HL-60 (cell line): ENCODE data around the gene ANKRD23.

Source experiments
- DNase-seq, 2 experiments: peaks; one replicate each; pipeline ENCODE4 v3.0.0-alpha.2; 2010 to 2020; ENCODE audit warnings: low read depth in 1 of 2, low spot score in 1 of 2
- H3K27ac ChIP-seq: fragments of 250-450 bp; sonication (Bioruptor Pico); replicated peaks from 2 replicates; pipeline ENCODE4 v1.5.1; 2020; ENCODE audit warnings: mild to moderate bottlenecking, moderate library complexity
- H3K27me3 ChIP-seq: fragments of 250-450 bp; sonication (Bioruptor Pico); 2 replicates; pipeline ENCODE4 v1.5.1; 2021; ENCODE audit warnings: mild to moderate bottlenecking, moderate library complexity; ENCODE audit not compliant: insufficient read depth, poor library complexity, severe bottlenecking
- H3K4me3 ChIP-seq: replicated peaks from 2 replicates; pipeline ENCODE4 v1.5.1; 2011; ENCODE audit warnings: mild to moderate bottlenecking, control low read depth, low read length; ENCODE audit not compliant: insufficient read depth
- GABPA ChIP-seq: IDR thresholded peaks from 2 replicates; pipeline ENCODE4 v1.6.1; 2012; ENCODE audit warnings: low read depth
- POLR2AphosphoS5 ChIP-seq: IDR thresholded peaks from 2 replicates; pipeline ENCODE4 v1.6.1; 2012; ENCODE audit warnings: low read depth
- SPI1 ChIP-seq: IDR thresholded peaks from 2 replicates; pipeline ENCODE4 v1.6.1; 2012; ENCODE audit warnings: low read depth, mild to moderate bottlenecking, borderline replicate concordance
- TF ChIP-seq, protein P1 (sequence below): IDR thresholded peaks from 2 replicates; pipeline ENCODE4 v1.6.1; 2012; ENCODE audit warnings: low read depth; ENCODE audit not compliant: insufficient replicate concordance
- TF ChIP-seq, protein P2 (sequence below): IDR thresholded peaks from one replicate; pipeline ENCODE4 v1.5.1; 2011; ENCODE audit warnings: low read length, control low read depth, inconsistent platforms; ENCODE audit not compliant: insufficient read depth

ANKRD23 gene

DNA sequence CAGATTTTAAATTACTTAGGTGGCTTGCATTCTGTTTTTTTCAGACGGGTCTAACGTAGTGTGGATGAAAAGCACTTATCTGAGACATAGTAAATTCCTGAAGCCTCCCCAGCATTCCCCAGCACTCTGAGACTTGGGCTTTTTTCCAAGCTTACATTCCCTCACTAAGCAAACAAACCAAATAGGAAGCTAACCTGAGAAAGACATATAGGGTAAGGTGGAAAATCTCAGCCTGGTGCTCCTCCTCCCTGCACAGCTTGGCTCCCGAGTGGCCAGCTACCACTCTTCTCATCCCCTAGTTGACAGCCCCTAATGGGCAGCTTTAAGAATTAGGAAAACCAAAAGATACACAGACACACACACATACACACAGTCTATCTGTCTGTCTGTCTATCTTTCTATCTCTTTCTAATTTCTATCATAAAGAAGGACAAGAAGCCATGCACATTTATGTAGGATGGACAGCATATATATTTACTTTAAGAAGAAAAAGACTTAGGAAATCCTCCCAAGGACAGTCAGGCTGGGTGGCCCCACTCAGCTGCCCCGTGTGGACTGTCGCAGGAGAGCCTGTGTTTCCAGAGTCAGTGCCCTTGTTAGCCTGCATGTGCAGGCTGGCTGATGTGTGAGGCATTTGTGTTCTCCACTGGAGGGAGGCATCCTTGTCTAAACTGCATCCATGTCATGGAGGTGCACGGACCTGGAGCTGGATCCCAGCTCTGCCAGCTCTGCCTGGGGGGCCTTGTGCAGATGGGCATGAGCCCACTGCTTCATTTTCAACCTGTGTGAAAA lies 19.5 kb downstream of the ANKRD23 start:
- Histone ChIP-seq H3K4me3 (no peak overlapping the region), H3K27me3 (no peaks in the 10 kb centered on the region), H3K27ac (no peak overlapping the region)
- DNase-seq = no peak
- TF ChIP-seq GABPA (no peak), SPI1 (no peak), POLR2AphosphoS5 (no peak)
- TF ChIP-seq, protein P1, sequence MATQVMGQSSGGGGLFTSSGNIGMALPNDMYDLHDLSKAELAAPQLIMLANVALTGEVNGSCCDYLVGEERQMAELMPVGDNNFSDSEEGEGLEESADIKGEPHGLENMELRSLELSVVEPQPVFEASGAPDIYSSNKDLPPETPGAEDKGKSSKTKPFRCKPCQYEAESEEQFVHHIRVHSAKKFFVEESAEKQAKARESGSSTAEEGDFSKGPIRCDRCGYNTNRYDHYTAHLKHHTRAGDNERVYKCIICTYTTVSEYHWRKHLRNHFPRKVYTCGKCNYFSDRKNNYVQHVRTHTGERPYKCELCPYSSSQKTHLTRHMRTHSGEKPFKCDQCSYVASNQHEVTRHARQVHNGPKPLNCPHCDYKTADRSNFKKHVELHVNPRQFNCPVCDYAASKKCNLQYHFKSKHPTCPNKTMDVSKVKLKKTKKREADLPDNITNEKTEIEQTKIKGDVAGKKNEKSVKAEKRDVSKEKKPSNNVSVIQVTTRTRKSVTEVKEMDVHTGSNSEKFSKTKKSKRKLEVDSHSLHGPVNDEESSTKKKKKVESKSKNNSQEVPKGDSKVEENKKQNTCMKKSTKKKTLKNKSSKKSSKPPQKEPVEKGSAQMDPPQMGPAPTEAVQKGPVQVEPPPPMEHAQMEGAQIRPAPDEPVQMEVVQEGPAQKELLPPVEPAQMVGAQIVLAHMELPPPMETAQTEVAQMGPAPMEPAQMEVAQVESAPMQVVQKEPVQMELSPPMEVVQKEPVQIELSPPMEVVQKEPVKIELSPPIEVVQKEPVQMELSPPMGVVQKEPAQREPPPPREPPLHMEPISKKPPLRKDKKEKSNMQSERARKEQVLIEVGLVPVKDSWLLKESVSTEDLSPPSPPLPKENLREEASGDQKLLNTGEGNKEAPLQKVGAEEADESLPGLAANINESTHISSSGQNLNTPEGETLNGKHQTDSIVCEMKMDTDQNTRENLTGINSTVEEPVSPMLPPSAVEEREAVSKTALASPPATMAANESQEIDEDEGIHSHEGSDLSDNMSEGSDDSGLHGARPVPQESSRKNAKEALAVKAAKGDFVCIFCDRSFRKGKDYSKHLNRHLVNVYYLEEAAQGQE = no peak
- TF ChIP-seq, protein P2, sequence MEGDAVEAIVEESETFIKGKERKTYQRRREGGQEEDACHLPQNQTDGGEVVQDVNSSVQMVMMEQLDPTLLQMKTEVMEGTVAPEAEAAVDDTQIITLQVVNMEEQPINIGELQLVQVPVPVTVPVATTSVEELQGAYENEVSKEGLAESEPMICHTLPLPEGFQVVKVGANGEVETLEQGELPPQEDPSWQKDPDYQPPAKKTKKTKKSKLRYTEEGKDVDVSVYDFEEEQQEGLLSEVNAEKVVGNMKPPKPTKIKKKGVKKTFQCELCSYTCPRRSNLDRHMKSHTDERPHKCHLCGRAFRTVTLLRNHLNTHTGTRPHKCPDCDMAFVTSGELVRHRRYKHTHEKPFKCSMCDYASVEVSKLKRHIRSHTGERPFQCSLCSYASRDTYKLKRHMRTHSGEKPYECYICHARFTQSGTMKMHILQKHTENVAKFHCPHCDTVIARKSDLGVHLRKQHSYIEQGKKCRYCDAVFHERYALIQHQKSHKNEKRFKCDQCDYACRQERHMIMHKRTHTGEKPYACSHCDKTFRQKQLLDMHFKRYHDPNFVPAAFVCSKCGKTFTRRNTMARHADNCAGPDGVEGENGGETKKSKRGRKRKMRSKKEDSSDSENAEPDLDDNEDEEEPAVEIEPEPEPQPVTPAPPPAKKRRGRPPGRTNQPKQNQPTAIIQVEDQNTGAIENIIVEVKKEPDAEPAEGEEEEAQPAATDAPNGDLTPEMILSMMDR = no peak

DNA sequence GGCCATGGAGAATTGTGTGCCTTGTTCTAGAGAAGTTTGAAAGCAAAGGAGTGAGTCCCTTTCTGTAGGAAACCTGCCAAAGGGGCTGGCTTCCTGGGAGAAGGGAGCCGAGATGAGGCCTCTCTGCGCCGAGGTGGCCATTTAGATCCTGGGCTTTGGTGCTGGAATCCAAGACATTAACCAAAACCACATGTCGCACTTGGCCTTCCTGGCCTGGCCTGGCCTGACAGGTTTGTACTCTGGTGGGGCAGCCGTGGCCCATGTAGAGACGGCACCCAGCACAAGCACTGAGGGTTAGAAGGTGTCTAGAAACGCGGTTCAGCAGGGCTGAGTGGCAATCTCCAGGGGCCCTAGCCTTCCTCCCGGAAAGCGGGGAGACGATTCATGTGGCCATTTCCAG lies 20.6 kb downstream of the ANKRD23 start:
- DNase-seq = no peak
- H3K27ac ChIP-seq = no peak overlapping the region
- TF ChIP-seq GABPA = no peak
- TF ChIP-seq, protein P2 = no peak
- TF ChIP-seq, protein P1 = no peak
- TF ChIP-seq SPI1 = no peak

DNA sequence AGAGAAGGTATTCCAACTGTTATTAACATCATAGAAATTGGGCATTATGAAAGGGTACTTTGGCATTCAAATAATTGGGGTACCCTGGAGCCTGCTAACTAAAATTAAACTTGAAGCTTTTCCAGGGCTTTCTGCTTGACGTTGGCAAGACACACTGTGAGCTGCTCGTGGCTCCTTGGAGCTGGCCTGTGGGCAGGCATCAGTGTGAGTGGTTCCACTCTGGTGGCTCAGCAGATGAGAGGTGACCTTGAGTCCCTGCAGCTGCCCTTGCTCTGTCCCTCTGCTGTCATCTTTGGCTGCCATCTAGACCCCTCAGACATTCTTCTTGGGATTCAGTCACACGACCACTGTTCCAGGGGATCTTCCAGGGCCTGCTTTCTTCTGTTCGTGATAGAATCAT lies 21.0 kb downstream of the ANKRD23 start:
- no peak for DNase-seq
- no peak for TF ChIP-seq SPI1
- Histone ChIP-seq H3K27ac (no peak overlapping the region), H3K27me3 (no peaks in the 10 kb centered on the region), H3K4me3 (no peak overlapping the region)

More for the DNA sequence above, 20.6 kb downstream of the ANKRD23 start:
- Histone ChIP-seq H3K4me3 (no peak overlapping the region), H3K27me3 (no peaks in the 10 kb centered on the region)

DNA sequence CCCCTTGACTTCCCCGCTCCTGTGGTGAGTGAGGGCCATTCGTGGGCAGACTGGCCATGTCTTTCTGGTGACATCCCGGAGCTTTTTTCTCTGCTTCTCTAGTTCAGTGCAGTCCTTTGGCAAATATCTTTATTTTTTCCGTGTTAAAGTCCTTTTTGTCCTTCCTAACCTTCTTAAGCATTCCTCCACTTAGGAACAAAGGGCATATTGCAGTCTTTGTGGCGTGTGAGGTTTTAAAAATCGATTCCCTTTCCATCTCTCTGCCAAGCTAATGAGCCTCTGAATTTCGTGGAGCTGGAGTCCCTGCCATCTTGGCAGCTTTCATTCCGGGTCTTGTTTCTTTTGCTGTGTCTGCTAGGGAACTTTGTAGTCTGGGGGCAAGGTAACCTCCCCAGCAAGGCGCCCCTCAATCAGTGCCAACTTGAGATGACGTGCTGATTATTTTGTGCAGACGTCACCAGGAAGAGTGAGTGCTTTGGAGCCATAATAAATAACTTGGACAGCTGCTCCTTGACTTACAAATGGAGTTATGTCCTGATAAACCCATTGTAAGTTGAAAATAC lies 22.6 kb downstream of the ANKRD23 start:
- DNase-seq = no peak

More for the DNA sequence above, 22.6 kb downstream of the ANKRD23 start:
- no peak overlapping the region for H3K27ac ChIP-seq
- H3K27me3 ChIP-seq = no peaks in the 10 kb centered on the region
- TF ChIP-seq GABPA = no peak
- TF ChIP-seq SPI1 = no peak
- TF ChIP-seq, protein P2 = no peak
- TF ChIP-seq POLR2AphosphoS5 = no peak
- TF ChIP-seq, protein P1 = no peak
- H3K4me3 ChIP-seq = no peak overlapping the region
